Measurements from ENCODE around the gene WDFY3. TPM values are rescaled to one million over a fixed set of nuclear protein-coding genes. Genes with fewer than 3 reads are reported as not detected.
A peak's percentile ranks its signal among the peaks of the same experiment; 100 is the strongest.

The WDFY3 gene
- polyA plus RNA-seq, 2 of the 4 experiments (the other 2 are of a cell fraction): 6.6 to 25.1 TPM

DNA sequence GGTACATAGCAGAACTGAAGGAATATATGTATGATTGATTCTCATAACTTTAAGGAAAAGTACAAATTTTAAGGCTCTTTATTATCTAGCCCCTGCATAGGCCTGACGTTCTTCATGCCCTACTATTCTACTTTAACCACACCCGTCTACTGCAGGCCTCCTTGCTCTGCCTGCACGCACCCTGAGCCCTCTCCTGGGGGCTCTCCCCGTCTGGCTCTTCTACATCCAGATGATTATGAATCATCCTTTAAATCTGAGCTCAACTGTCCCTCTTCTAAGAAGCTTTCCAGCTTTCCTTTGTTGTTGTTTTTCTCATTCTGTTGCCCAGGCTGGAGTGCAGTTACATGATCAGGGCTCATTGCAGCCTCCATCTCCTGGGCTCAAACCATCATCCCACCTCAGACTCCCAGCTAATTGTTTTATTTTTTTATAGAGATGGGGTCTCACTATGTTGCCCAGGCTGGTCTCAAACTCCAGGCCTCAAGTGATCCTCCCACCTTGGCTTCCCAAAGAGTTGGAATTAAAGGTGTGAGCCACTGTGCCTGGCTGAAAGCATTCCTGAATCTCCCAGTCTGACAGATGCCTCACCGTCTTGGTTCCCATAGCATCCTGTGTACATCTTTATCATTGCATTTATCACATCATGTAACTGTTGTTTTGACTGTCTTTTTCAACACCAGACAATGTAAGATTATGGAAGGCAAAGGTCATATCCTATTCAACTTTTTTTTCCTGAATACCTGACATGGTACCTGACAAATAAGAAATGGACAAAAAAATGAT lies 89.2 kb downstream of the WDFY3 start:
- no peak for FAIRE-seq
- no peak overlapping the region for H3K4me2 ChIP-seq

DNA sequence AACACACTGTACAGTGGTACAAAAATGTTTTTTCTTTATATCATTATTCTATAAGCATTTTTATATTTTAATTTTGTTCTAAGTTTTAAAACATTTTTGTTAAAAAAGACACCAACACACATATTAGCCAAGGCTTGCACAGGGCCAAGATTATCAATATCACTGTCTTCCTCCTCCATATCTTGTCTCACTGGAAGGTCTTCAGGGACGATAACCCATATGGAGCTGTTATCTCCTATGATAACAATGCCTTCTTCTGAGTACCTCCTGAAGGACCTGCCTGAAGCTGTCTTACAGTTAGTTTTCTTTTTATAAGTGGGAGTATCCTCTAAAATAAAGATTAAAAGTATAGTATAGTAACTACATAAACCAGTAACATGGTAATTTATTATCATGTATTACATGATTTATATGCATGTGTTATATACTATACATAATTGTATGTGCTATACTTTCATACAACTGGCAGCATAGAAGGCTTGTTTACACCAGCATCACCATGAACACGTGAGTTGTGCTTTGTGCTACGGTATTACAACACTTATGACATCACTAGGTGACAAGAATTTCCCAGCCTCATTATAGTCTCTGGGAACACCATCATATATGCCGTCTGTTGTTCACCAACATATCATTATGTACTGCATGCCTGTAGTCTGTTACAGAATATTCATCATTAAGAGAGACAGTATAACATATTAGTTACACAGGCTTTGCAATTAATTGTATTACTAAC lies 90.7 kb downstream of the WDFY3 start:
- ATAC-seq (no peak), DNase-seq (ENCODE audit: low read depth in 1 of 2, low spot score in 1 of 2) (no peak), FAIRE-seq (no peak)
- TF ChIP-seq HDAC2 (IDR thresholded peaks at IDR 0.05): no peak
- no peak for TF ChIP-seq FOSL2 (IDR thresholded peaks at IDR 0.05)
- TF ChIP-seq FOSL2 (CRISPR knock-in tag; IDR thresholded peaks at IDR 0.05): no peak
- no peak for TF ChIP-seq KDM1A (IDR thresholded peaks at IDR 0.05; ENCODE audit: low read depth)
- TF ChIP-seq FOXS1 (CRISPR knock-in tag; IDR thresholded peaks at IDR 0.05): no peak
- no peak for TF ChIP-seq RFX5 (IDR thresholded peaks at IDR 0.05)
- no peak for TF ChIP-seq EP300 (IDR thresholded peaks at IDR 0.05)
- TF ChIP-seq CHD4 (IDR thresholded peaks at IDR 0.05; ENCODE audit: borderline replicate concordance): no peak
- no peak for TF ChIP-seq CBX2 (IDR thresholded peaks at IDR 0.05; ENCODE audit: borderline replicate concordance, low read depth)
- TF ChIP-seq EHMT2 (IDR thresholded peaks at IDR 0.05; ENCODE audit: low read depth): no peak
- TF ChIP-seq SMC3 (IDR thresholded peaks at IDR 0.05): no peak
- TF ChIP-seq ZFP36 (IDR thresholded peaks at IDR 0.05; ENCODE audit: borderline replicate concordance, partially characterized antibody): no peak
- TF ChIP-seq EHF (CRISPR knock-in tag; IDR thresholded peaks at IDR 0.05): no peak
- TF ChIP-seq ESRRA (IDR thresholded peaks at IDR 0.05; ENCODE audit: borderline replicate concordance, low read length): no peak
- TF ChIP-seq ZNF302 (CRISPR knock-in tag; IDR thresholded peaks at IDR 0.05): no peak
- ChIA-PET CTCF (no interaction called here), POLR2A (no interaction called here)
- Histone ChIP-seq H3K9me3 (no peaks in the 10 kb centered on the region), H3K4me2 (no peak overlapping the region), H3K27ac (no peak overlapping the region), H3K4me1 (peaks cover 35% of the 10 kb centered on the region), H3K4me3 (no peak overlapping the region)
- whole genome bisulfite sequencing (ENCODE audit: missing lambda C conversion rate): 92% methylated on average over 4 of the region's 4 CpGs

More for the DNA sequence above, 89.2 kb downstream of the WDFY3 start:
- ATAC-seq: peak in 1 of 2 experiments; percentile 20; a peak in 2 of 6 replicates
- peaks cover 28% of the 10 kb centered on the region; the same call in 2 of the 3 replicates for H3K4me1 ChIP-seq
- 71% methylated on average over 5 of the region's 5 CpGs for WGBS (ENCODE audit: missing lambda C conversion rate)
- ChIA-PET POLR2A (no interaction called here), CTCF (no interaction called here)
- TF ChIP-seq, protein P1, sequence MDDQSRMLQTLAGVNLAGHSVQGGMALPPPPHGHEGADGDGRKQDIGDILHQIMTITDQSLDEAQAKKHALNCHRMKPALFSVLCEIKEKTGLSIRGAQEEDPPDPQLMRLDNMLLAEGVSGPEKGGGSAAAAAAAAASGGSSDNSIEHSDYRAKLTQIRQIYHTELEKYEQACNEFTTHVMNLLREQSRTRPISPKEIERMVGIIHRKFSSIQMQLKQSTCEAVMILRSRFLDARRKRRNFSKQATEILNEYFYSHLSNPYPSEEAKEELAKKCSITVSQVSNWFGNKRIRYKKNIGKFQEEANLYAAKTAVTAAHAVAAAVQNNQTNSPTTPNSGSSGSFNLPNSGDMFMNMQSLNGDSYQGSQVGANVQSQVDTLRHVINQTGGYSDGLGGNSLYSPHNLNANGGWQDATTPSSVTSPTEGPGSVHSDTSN (IDR thresholded peaks at IDR 0.05): no peak
- TF ChIP-seq NR3C1 (IDR thresholded peaks at IDR 0.05) (no peak), RNF2 (IDR thresholded peaks at IDR 0.05; ENCODE audit: borderline replicate concordance, low read depth) (no peak), HOXB13 (CRISPR knock-in tag; IDR thresholded peaks at IDR 0.05; ENCODE audit: low read depth) (no peak), HDAC2 (IDR thresholded peaks at IDR 0.05) (no peak), EP300 (IDR thresholded peaks at IDR 0.05) (no peak), RAD21 (conservative IDR thresholded peaks at IDR 0.05 in 1 of 2, IDR thresholded peaks at IDR 0.05 in 1 of 2) (no peak), MYC (IDR thresholded peaks at IDR 0.05; ENCODE audit: borderline replicate concordance, low read length) (no peak), ESRRA (IDR thresholded peaks at IDR 0.05; ENCODE audit: borderline replicate concordance, low read length) (no peak), EHF (CRISPR knock-in tag; IDR thresholded peaks at IDR 0.05) (no peak), PHF8 (IDR thresholded peaks at IDR 0.05; ENCODE audit: borderline replicate concordance, low read depth) (no peak)
- TF ChIP-seq, protein P2, sequence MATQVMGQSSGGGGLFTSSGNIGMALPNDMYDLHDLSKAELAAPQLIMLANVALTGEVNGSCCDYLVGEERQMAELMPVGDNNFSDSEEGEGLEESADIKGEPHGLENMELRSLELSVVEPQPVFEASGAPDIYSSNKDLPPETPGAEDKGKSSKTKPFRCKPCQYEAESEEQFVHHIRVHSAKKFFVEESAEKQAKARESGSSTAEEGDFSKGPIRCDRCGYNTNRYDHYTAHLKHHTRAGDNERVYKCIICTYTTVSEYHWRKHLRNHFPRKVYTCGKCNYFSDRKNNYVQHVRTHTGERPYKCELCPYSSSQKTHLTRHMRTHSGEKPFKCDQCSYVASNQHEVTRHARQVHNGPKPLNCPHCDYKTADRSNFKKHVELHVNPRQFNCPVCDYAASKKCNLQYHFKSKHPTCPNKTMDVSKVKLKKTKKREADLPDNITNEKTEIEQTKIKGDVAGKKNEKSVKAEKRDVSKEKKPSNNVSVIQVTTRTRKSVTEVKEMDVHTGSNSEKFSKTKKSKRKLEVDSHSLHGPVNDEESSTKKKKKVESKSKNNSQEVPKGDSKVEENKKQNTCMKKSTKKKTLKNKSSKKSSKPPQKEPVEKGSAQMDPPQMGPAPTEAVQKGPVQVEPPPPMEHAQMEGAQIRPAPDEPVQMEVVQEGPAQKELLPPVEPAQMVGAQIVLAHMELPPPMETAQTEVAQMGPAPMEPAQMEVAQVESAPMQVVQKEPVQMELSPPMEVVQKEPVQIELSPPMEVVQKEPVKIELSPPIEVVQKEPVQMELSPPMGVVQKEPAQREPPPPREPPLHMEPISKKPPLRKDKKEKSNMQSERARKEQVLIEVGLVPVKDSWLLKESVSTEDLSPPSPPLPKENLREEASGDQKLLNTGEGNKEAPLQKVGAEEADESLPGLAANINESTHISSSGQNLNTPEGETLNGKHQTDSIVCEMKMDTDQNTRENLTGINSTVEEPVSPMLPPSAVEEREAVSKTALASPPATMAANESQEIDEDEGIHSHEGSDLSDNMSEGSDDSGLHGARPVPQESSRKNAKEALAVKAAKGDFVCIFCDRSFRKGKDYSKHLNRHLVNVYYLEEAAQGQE (IDR thresholded peaks at IDR 0.05): no peak
- no peaks in the 10 kb centered on the region for H3K9me3 ChIP-seq
- H3K27ac ChIP-seq: peak overlapping the region in 1 of 2 experiments; percentile 30; a peak in 1 of 6 replicates
- DNase-seq (ENCODE audit: low read depth in 1 of 2, low spot score in 1 of 2): peak in 1 of 2 experiments; percentile 6
- no peak overlapping the region for H3K4me3 ChIP-seq
